ENCODE data around the gene DENND5B.

Gene DENND5B

GRCh38 chr12:31499567-31499966, 91.4 kb downstream of the DENND5B start:
- no peak for TF ChIP-seq EZH2phosphoT487 (IDR thresholded peaks at IDR 0.05; ENCODE audit: low read depth)
- TF ChIP-seq CTCF (IDR thresholded peaks at IDR 0.05; ENCODE audit: low read depth, low read length), result no peak
- Histone ChIP-seq H3K4me1 (ENCODE audit: low read length) (peaks cover 11% of the 10 kb centered on the region; the same call in 1 of the 2 replicates), H3K27ac (ENCODE audit: low read length) (no peak overlapping the region), H3K4me3 (ENCODE audit: low read length) (no peak overlapping the region), H4K20me1 (ENCODE audit: insufficient read depth, low read length) (no peaks in the 10 kb centered on the region; the same call in 1 of the 2 replicates), H3K9me3 (ENCODE audit: insufficient read depth, low read length) (0 out of 2 replicates have a peak, but pooled peaks cover 3% of the 10 kb centered on the region), H3K4me2 (ENCODE audit: low read length) (no peak overlapping the region), H3K9ac (ENCODE audit: low read length) (no peak overlapping the region), H3K27me3 (ENCODE audit: low read depth, low read length) (no peaks in the 10 kb centered on the region), H3K79me2 (ENCODE audit: low read length) (peaks cover 1% of the 10 kb centered on the region; the same call in 1 of the 2 replicates), H3K36me3 (replicated peaks; ENCODE audit: low read depth, low read length) (peaks cover 3% of the 10 kb centered on the region), H2AFZ (ENCODE audit: low read depth, low read length) (no peak overlapping the region)

- Histone ChIP-seq H3K9me3 (ENCODE audit: insufficient read depth, low read length) (0 out of 2 replicates have a peak, but pooled peaks cover 2% of the 10 kb centered on the region), H3K36me3 (replicated peaks; ENCODE audit: low read depth, low read length) (peaks cover 3% of the 10 kb centered on the region), H3K4me3 (ENCODE audit: low read length) (no peak overlapping the region), H3K4me2 (ENCODE audit: low read length) (no peak overlapping the region), H3K79me2 (ENCODE audit: low read length) (no peaks in the 10 kb centered on the region), H4K20me1 (ENCODE audit: insufficient read depth, low read length) (no peaks in the 10 kb centered on the region; the same call in 1 of the 2 replicates), H3K4me1 (ENCODE audit: low read length) (peaks cover 11% of the 10 kb centered on the region; the same call in 1 of the 2 replicates), H3K27ac (ENCODE audit: low read length) (no peak overlapping the region), H3K27me3 (ENCODE audit: low read depth, low read length) (no peaks in the 10 kb centered on the region), H2AFZ (ENCODE audit: low read depth, low read length) (no peak overlapping the region), H3K9ac (ENCODE audit: low read length) (no peak overlapping the region)
- no peak for TF ChIP-seq CTCF (IDR thresholded peaks at IDR 0.05; ENCODE audit: low read depth, low read length)
- no peak for TF ChIP-seq EZH2phosphoT487 (IDR thresholded peaks at IDR 0.05; ENCODE audit: low read depth)
Measured at GRCh38 chr12:31498424-31498823, 92.5 kb downstream of the DENND5B start.

GRCh38 chr12:31496257-31496656, 94.7 kb downstream of the DENND5B start:
- no peak overlapping the region for H3K4me3 ChIP-seq (ENCODE audit: low read length)
- no peak overlapping the region for H3K27ac ChIP-seq (ENCODE audit: low read length)
- TF ChIP-seq CTCF (IDR thresholded peaks at IDR 0.05; ENCODE audit: low read depth, low read length), result no peak
- peaks cover 3% of the 10 kb centered on the region for H3K36me3 ChIP-seq (replicated peaks; ENCODE audit: low read depth, low read length)
- H3K79me2 ChIP-seq (ENCODE audit: low read length), result no peaks in the 10 kb centered on the region
- no peak overlapping the region for H3K4me2 ChIP-seq (ENCODE audit: low read length)
- H4K20me1 ChIP-seq (ENCODE audit: insufficient read depth, low read length), result no peaks in the 10 kb centered on the region; the same call in 1 of the 2 replicates
- H3K9ac ChIP-seq (ENCODE audit: low read length), result no peak overlapping the region
- H3K27me3 ChIP-seq (ENCODE audit: low read depth, low read length), result no peaks in the 10 kb centered on the region
- peaks cover 10% of the 10 kb centered on the region; the same call in 1 of the 2 replicates for H3K4me1 ChIP-seq (ENCODE audit: low read length)
- H2AFZ ChIP-seq (ENCODE audit: low read depth, low read length), result no peak overlapping the region
- H3K9me3 ChIP-seq (ENCODE audit: insufficient read depth, low read length), result 0 out of 2 replicates have a peak, but pooled peaks cover 2% of the 10 kb centered on the region

GRCh38 chr12:31494455-31494854, 96.5 kb downstream of the DENND5B start:
- Histone ChIP-seq H3K4me2 (ENCODE audit: low read length) (no peak overlapping the region), H3K4me3 (ENCODE audit: low read length) (no peak overlapping the region), H3K79me2 (ENCODE audit: low read length) (no peaks in the 10 kb centered on the region), H3K36me3 (replicated peaks; ENCODE audit: low read depth, low read length) (peaks cover 3% of the 10 kb centered on the region), H3K9me3 (ENCODE audit: insufficient read depth, low read length) (no peaks in the 10 kb centered on the region), H3K4me1 (ENCODE audit: low read length) (peaks cover 5% of the 10 kb centered on the region; the same call in 1 of the 2 replicates), H2AFZ (ENCODE audit: low read depth, low read length) (no peak overlapping the region), H3K27ac (ENCODE audit: low read length) (no peak overlapping the region), H3K27me3 (ENCODE audit: low read depth, low read length) (no peaks in the 10 kb centered on the region), H4K20me1 (ENCODE audit: insufficient read depth, low read length) (no peaks in the 10 kb centered on the region), H3K9ac (ENCODE audit: low read length) (no peak overlapping the region)
- TF ChIP-seq CTCF (IDR thresholded peaks at IDR 0.05; ENCODE audit: low read depth, low read length), result no peak
- no peak for TF ChIP-seq EZH2phosphoT487 (IDR thresholded peaks at IDR 0.05; ENCODE audit: low read depth)
